ENCODE results near the gene RAP1GAP. TPM values are rescaled to one million over a fixed set of nuclear protein-coding genes. Genes with fewer than 3 reads are reported as not detected.

RAP1GAP gene
- total and polyA plus RNA-seq, 9 of the 15 experiments (the other 6 are each of a cell fraction or from before 2014, with no cell fraction given): 0.29 to 30.2 (median 19.2) TPM

- TF ChIP-seq, protein P1, sequence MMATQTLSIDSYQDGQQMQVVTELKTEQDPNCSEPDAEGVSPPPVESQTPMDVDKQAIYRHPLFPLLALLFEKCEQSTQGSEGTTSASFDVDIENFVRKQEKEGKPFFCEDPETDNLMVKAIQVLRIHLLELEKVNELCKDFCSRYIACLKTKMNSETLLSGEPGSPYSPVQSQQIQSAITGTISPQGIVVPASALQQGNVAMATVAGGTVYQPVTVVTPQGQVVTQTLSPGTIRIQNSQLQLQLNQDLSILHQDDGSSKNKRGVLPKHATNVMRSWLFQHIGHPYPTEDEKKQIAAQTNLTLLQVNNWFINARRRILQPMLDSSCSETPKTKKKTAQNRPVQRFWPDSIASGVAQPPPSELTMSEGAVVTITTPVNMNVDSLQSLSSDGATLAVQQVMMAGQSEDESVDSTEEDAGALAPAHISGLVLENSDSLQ (IDR thresholded peaks at IDR 0.05): peak; percentile 16; the same call in 1 of the 2 replicates
- TF ChIP-seq NFXL1 (CRISPR knock-in tag; IDR thresholded peaks at IDR 0.05) (no peak), GABPB2 (CRISPR knock-in tag; conservative IDR thresholded peaks at IDR 0.05) (no peak), MAX (CRISPR knock-in tag; IDR thresholded peaks at IDR 0.05) (peak; percentile 91), E2F6 (IDR thresholded peaks at IDR 0.05; ENCODE audit: borderline replicate concordance in 1 of 2, extremely low read depth in 1 of 2, insufficient read depth in 1 of 2, insufficient read length in 1 of 2, low read depth in 1 of 2, low read length in 1 of 2, poor library complexity in 1 of 2, severe bottlenecking in 1 of 2) (peak; percentile 58 to 66), ZNF589 (CRISPR knock-in tag; IDR thresholded peaks at IDR 0.05; ENCODE audit: low read depth) (no peak), HNRNPL (IDR thresholded peaks at IDR 0.05; ENCODE audit: low read depth, low read length) (no peak), ZNF143 (CRISPR knock-in tag; IDR thresholded peaks at IDR 0.05) (no peak), BRD9 (IDR thresholded peaks at IDR 0.05; ENCODE audit: low read depth, partially characterized antibody) (no peak), HNRNPLL (IDR thresholded peaks at IDR 0.05; ENCODE audit: low read depth, low read length, poor library complexity, severe bottlenecking) (no peak), TAF7 (tag; IDR thresholded peaks at IDR 0.05) (no peak), ATF7 (IDR thresholded peaks at IDR 0.05) (peak; percentile 74), ELF1 (tag; IDR thresholded peaks at IDR 0.05) (no peak), ZNF311 (CRISPR knock-in tag; IDR thresholded peaks at IDR 0.05) (no peak), PML (IDR thresholded peaks at IDR 0.05; ENCODE audit: low read length) (no peak), MAZ (CRISPR knock-in tag; conservative IDR thresholded peaks at IDR 0.05 in 1 of 2, IDR thresholded peaks at IDR 0.05 in 1 of 2) (peak; percentile 84 to 94), ELF4 (CRISPR knock-in tag; IDR thresholded peaks at IDR 0.05) (0 out of 2 replicates have a peak, but pooled peaks have one; percentile 33), SMARCA4 (IDR thresholded peaks at IDR 0.05) (peak; percentile 83), ZFP36 (IDR thresholded peaks at IDR 0.05; ENCODE audit: low read depth, low read length, partially characterized antibody) (peak; percentile 52), ZNF146 (CRISPR knock-in tag; IDR thresholded peaks at IDR 0.05; ENCODE audit: unreplicated experiment) (no peak), SMARCA5 (IDR thresholded peaks at IDR 0.05) (0 out of 2 replicates have a peak, but pooled peaks have one; percentile 12), CXXC5 (CRISPR knock-in tag; IDR thresholded peaks at IDR 0.05) (peak; percentile 81), ARID1B (IDR thresholded peaks at IDR 0.05) (peak; percentile 90)
- TF ChIP-seq, protein P2, sequence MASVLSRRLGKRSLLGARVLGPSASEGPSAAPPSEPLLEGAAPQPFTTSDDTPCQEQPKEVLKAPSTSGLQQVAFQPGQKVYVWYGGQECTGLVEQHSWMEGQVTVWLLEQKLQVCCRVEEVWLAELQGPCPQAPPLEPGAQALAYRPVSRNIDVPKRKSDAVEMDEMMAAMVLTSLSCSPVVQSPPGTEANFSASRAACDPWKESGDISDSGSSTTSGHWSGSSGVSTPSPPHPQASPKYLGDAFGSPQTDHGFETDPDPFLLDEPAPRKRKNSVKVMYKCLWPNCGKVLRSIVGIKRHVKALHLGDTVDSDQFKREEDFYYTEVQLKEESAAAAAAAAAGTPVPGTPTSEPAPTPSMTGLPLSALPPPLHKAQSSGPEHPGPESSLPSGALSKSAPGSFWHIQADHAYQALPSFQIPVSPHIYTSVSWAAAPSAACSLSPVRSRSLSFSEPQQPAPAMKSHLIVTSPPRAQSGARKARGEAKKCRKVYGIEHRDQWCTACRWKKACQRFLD (CRISPR knock-in tag; IDR thresholded peaks at IDR 0.05): peak; percentile 90
- TF ChIP-seq, protein P3, sequence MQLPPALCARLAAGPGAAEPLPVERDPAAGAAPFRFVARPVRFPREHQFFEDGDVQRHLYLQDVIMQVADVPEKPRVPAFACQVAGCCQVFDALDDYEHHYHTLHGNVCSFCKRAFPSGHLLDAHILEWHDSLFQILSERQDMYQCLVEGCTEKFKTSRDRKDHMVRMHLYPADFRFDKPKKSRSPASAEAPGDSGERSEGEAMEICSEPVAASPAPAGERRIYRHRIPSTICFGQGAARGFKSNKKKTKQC (CRISPR knock-in tag; IDR thresholded peaks at IDR 0.05): peak; percentile 73; the same call in 1 of the 2 replicates
Observed at GRCh38 chr1:21613072-21613867, 55.9 kb downstream of the RAP1GAP start (continued).

Data from K562 (cell line).